IMR-90 (cell line): ENCODE measurements around the gene GUCY2C.

ENCODE experiments used
- BHLHE40 ChIP-seq: fragments of 150-350 bp; IDR thresholded peaks from 2 replicates; pipeline ENCODE4 v1.6.1; 2016; ENCODE audit warnings: mild to moderate bottlenecking, low read depth, low read length
- CEBPB ChIP-seq: IDR thresholded peaks from 2 replicates; pipeline ENCODE4 v1.6.1; 2012; ENCODE audit warnings: low read depth, low read length, improper control_type of control experiment
- CTCF ChIP-seq: conservative IDR thresholded peaks from 2 replicates; pipeline ENCODE4 v1.5.1; 2012; ENCODE audit warnings: mild to moderate bottlenecking, low read depth, low read length, improper control_type of control experiment
- ELK1 ChIP-seq: fragments of 150-350 bp; IDR thresholded peaks from 2 replicates; pipeline ENCODE4 v1.6.1; 2016; ENCODE audit warnings: low read depth, mild to moderate bottlenecking, low read length, moderate library complexity, borderline replicate concordance
- POLR2A ChIP-seq: IDR thresholded peaks from 2 replicates; pipeline ENCODE4 v1.6.1; 2012; ENCODE audit warnings: mild to moderate bottlenecking, low read depth, low read length
- RAD21 ChIP-seq: IDR thresholded peaks from 2 replicates; pipeline ENCODE4 v1.6.1; 2012; ENCODE audit warnings: low read length, improper control_type of control experiment
- RFX5 ChIP-seq: IDR thresholded peaks from 2 replicates; pipeline ENCODE4 v1.8.0; 2012; ENCODE audit warnings: low read depth, mild to moderate bottlenecking, low read length, moderate library complexity
- SMC3 ChIP-seq: fragments of 150-350 bp; IDR thresholded peaks from 2 replicates; pipeline ENCODE4 v1.6.1; 2016; ENCODE audit warnings: low read depth, mild to moderate bottlenecking, antibody characterized with exemption, low read length, moderate library complexity
- USF2 ChIP-seq: fragments of 150-350 bp; IDR thresholded peaks from 2 replicates; pipeline ENCODE4 v1.6.1; 2017; ENCODE audit warnings: mild to moderate bottlenecking, antibody characterized with exemption, low read length, low read depth

- TF ChIP-seq POLR2A, result no peak
- no peak for TF ChIP-seq RAD21
- no peak for TF ChIP-seq CTCF
- no peak for TF ChIP-seq ELK1
- TF ChIP-seq RFX5, result no peak
- TF ChIP-seq BHLHE40, result no peak
- no peak for TF ChIP-seq SMC3
- TF ChIP-seq CEBPB, result no peak
- TF ChIP-seq USF2, result no peak
Observed at GRCh38 chr12:14710632-14711320, 14.4 kb upstream of the GUCY2C start.
